Fibroblast of lung (primary cell): ENCODE results near the gene HRAS. TPM values are rescaled to one million over a fixed set of nuclear protein-coding genes. Genes with fewer than 3 reads are reported as not detected.

Experiments
- DNase-seq, 2 donors: peaks; one replicate each; pipeline versions ENCODE4 v3.0.0 to v3.0.0-alpha.2; 2010; ENCODE audit warnings: low read depth in 2 of 2
- H2AFZ ChIP-seq: 2 replicates; pipeline ENCODE4 v1.5.1; 2012; ENCODE audit warnings: low read length, control low read depth, inconsistent platforms
- H3K27ac ChIP-seq: 2 replicates; pipeline ENCODE4 v1.5.1; 2011; ENCODE audit warnings: low read length, control low read depth; ENCODE audit not compliant: insufficient read depth
- H3K27me3 ChIP-seq: 2 replicates; pipeline ENCODE4 v1.5.1; 2011; ENCODE audit warnings: mild to moderate bottlenecking, low read length; ENCODE audit not compliant: control insufficient read depth, insufficient read depth
- H3K36me3 ChIP-seq: 2 replicates; pipeline ENCODE4 v1.5.1; 2011; ENCODE audit warnings: low read length; ENCODE audit not compliant: control insufficient read depth, insufficient read depth
- H3K4me1 ChIP-seq: 2 replicates; pipeline ENCODE4 v1.5.1; 2011; ENCODE audit warnings: low read length; ENCODE audit not compliant: control insufficient read depth, insufficient read depth; ENCODE audit errors: extremely low read depth
- H3K4me2 ChIP-seq: 2 replicates; pipeline ENCODE4 v1.5.1; 2011; ENCODE audit warnings: low read length, control low read depth; ENCODE audit not compliant: insufficient read depth; ENCODE audit errors: extremely low read depth
- H3K4me3 ChIP-seq, 4 experiments: fragments of 200-600 bp in 1 of 4; sonication (generic) in 1 of 4; replicated peaks in 1 of 4; 2 replicates each; pipeline ENCODE4 v1.5.1; 2011 to 2016; ENCODE audit warnings: low read length in 4 of 4, low read depth in 3 of 4, mild to moderate bottlenecking in 3 of 4, control low read depth in 2 of 4, inconsistent platforms in 1 of 4, mixed read lengths in 1 of 4; ENCODE audit not compliant: insufficient read depth in 1 of 4; ENCODE audit errors: control extremely low read depth in 1 of 4
- H3K79me2 ChIP-seq: 2 replicates; pipeline ENCODE4 v1.5.1; 2012; ENCODE audit warnings: mild to moderate bottlenecking, low read length, inconsistent platforms; ENCODE audit not compliant: control insufficient read depth, insufficient read depth
- H3K9ac ChIP-seq: 2 replicates; pipeline ENCODE4 v1.5.1; 2011; ENCODE audit warnings: mild to moderate bottlenecking, low read length, control low read depth; ENCODE audit not compliant: insufficient read depth
- H3K9me3 ChIP-seq: 2 replicates; pipeline ENCODE4 v1.5.1; 2012; ENCODE audit warnings: low read depth, low read length; ENCODE audit not compliant: control insufficient read depth, insufficient read depth
- H4K20me1 ChIP-seq: 2 replicates; pipeline ENCODE4 v1.5.1; 2011; ENCODE audit warnings: low read length; ENCODE audit not compliant: control insufficient read depth, insufficient read depth; ENCODE audit errors: extremely low read depth
- CTCF ChIP-seq, 2 donors: IDR thresholded peaks in 1 of 2; conservative IDR thresholded peaks in 1 of 2; 1 replicate in 1 of 2; 2 replicates in 1 of 2; pipeline ENCODE4 v1.5.1; 2011 to 2012; ENCODE audit warnings: low read length in 2 of 2, control low read depth in 1 of 2, inconsistent platforms in 1 of 2, low read depth in 1 of 2, mild to moderate bottlenecking in 1 of 2
- EZH2 ChIP-seq: IDR thresholded peaks from 2 replicates; pipeline ENCODE4 v1.5.1; 2012; ENCODE audit warnings: low read length, control low read depth, mild to moderate bottlenecking; ENCODE audit errors: missing control alignments
- polyA plus RNA-seq, 2 donors: library from polyadenylated mRNA; depleted of rRNA in 1 of 2; stranded (reverse) in 1 of 2; unstranded in 1 of 2; fragments of >200 nt; gene quantifications; 2 replicates each; pipeline ENCODE4 v1.2.1, GENCODE V29; 2011 to 2012; ENCODE audit warnings: missing spikeins in 1 of 2
- total RNA-seq: library from RNA; depleted of rRNA; stranded (reverse); fragments of >200 nt; gene quantifications from 2 replicates; pipeline ENCODE4 v1.2.1, GENCODE V29; 2014

The HRAS gene
- total and polyA plus RNA-seq, 2 donors (not counting 1 experiment from before 2014, with no cell fraction given): 51.7 to 58.5 TPM

- no peak overlapping the region for H2AFZ ChIP-seq
- H3K36me3 ChIP-seq: peaks cover 15% of the 10 kb centered on the region
- no peak overlapping the region for H3K4me2 ChIP-seq
- no peaks in the 10 kb centered on the region for H3K9me3 ChIP-seq
- H3K27me3 ChIP-seq: no peaks in the 10 kb centered on the region
- H3K4me3 ChIP-seq: no peak overlapping the region
- no peak for TF ChIP-seq EZH2
- no peak for TF ChIP-seq CTCF (conservative IDR thresholded peaks at IDR 0.05 in 1 of 2, IDR thresholded peaks at IDR 0.05 in 1 of 2; ENCODE audit: low read depth in 1 of 2, low read length in 2 of 2)
- H3K79me2 ChIP-seq: peaks cover 67% of the 10 kb centered on the region
- H3K27ac ChIP-seq: no peak overlapping the region
- no peak overlapping the region for H3K9ac ChIP-seq
- no peak for DNase-seq
- peaks cover 3% of the 10 kb centered on the region for H3K4me1 ChIP-seq
- no peaks in the 10 kb centered on the region for H4K20me1 ChIP-seq
Measured at GRCh38 chr11:581342-581741, 46.0 kb upstream of the HRAS start.

- peak in 1 of 2 donors; percentile 27 for DNase-seq
- Histone ChIP-seq H2AFZ (no peak overlapping the region), H3K4me3 (no peak overlapping the region), H3K27me3 (no peaks in the 10 kb centered on the region), H3K4me1 (peaks cover 3% of the 10 kb centered on the region), H3K27ac (no peak overlapping the region), H3K9ac (no peak overlapping the region), H3K79me2 (peaks cover 67% of the 10 kb centered on the region), H3K9me3 (no peaks in the 10 kb centered on the region), H4K20me1 (no peaks in the 10 kb centered on the region), H3K36me3 (peaks cover 14% of the 10 kb centered on the region), H3K4me2 (no peak overlapping the region)
- TF ChIP-seq EZH2 (no peak), CTCF (conservative IDR thresholded peaks at IDR 0.05 in 1 of 2, IDR thresholded peaks at IDR 0.05 in 1 of 2; ENCODE audit: low read depth in 1 of 2, low read length in 2 of 2) (no peak)
Measured at GRCh38 chr11:579830-580601, 44.6 kb upstream of the HRAS start.

- Histone ChIP-seq H3K4me1 (peaks cover 3% of the 10 kb centered on the region), H3K9ac (no peak overlapping the region), H3K4me3 (peak overlapping the region; percentile 76 to 96 (median 95)), H3K9me3 (no peaks in the 10 kb centered on the region), H3K36me3 (peaks cover 10% of the 10 kb centered on the region), H3K27me3 (no peaks in the 10 kb centered on the region), H2AFZ (no peak overlapping the region), H3K79me2 (peaks cover 57% of the 10 kb centered on the region), H3K4me2 (peak overlapping the region; percentile 95), H3K27ac (no peak overlapping the region), H4K20me1 (no peaks in the 10 kb centered on the region)
- TF ChIP-seq CTCF (conservative IDR thresholded peaks at IDR 0.05 in 1 of 2, IDR thresholded peaks at IDR 0.05 in 1 of 2; ENCODE audit: low read depth in 1 of 2, low read length in 2 of 2): no peak
- TF ChIP-seq EZH2: no peak
- DNase-seq: no peak
Measured at GRCh38 chr11:578276-579035, 43.1 kb upstream of the HRAS start.
